Limb (tissue), 2 donors: ENCODE measurements around the gene ATP9B.

Source experiments
- DNase-seq, 2 donors: peaks; one replicate each; pipeline ENCODE4 v3.0.0-alpha.2; 2016; ENCODE audit errors: extremely low spot score in 2 of 2

The ATP9B gene

DNA sequence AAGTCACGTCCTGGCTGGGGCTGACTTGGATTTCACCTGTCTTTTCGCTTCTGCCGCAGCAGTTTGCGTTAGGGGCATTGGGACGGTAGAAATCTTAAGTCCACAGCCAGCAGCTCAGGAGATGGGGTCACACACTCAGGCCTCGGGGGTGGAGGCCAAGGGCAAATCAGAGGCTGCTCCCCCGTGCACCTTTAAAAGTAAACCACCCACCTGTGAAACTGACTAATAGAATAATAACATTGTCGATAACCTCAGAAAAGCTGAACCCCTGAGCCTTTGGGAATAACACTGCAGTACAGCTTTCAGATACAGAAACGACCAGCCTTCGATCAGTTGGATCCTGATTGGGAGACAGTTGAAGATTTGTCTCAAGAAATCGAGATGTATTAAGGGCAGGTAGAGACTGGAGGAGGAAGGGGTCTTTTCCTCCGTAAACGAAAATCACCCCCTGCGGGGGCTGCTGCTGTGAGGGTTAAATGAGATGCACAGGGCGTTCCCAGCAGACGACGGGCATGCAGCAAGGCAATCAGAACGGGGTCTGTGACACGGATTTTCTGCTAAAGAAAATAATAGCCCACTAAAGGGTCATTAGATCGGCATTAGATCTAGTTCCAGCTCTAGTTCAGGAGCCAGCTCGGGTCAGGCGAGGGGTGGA, 310.2 kb downstream of the ATP9B start:
- DNase-seq: no peak

GRCh38 chr18:79379931-79380815, 311.0 kb downstream of the ATP9B start:
- no peak for DNase-seq

DNA sequence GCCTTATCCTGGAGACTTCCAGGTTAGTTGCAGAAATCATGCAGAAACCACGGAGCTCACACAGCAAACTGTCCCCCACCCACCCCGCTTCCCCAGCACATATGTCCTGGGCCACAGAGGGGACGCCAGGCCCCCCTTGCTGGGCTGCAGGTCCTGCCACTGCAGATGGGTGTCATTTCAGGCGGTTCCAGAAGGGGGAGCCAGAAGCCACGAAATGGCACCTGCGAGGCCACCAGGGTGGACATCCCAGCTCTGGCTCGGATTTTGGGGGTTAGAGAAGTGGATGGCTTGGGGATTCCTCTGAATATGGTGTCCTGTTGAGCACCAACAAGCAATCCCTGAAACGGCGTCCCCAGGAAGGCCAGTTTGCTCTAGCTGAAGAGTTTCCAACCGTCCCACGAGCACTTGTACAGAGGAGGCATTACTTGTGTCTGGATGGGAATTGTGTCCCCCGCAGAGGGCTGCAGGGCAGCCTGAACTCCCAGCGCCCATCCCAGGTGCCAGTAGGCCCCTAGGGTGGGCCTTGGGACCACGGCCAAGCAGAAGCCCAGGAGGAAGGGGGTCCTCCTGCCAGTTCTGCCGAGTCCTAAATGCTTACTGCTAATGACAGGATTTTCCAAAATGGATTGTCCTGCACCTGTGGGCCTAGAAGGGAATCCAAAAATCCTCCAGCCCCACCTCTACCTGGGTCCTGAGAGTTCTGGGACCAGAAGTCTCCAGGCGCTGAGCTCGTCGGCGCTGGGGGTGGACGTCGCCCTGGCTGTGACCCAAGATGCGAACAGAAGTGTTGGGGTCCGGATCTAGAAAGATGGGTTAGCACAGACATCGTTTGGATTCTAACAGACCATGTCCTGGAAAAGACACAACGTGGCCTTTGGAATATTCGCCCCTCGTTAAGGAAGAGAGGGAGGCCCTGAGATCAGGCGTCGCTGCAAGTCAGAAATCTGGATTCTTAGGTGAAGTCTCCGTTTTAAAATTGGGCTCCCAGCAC, 311.9 kb downstream of the ATP9B start:
- DNase-seq: peak; percentile 67 to 88

DNA sequence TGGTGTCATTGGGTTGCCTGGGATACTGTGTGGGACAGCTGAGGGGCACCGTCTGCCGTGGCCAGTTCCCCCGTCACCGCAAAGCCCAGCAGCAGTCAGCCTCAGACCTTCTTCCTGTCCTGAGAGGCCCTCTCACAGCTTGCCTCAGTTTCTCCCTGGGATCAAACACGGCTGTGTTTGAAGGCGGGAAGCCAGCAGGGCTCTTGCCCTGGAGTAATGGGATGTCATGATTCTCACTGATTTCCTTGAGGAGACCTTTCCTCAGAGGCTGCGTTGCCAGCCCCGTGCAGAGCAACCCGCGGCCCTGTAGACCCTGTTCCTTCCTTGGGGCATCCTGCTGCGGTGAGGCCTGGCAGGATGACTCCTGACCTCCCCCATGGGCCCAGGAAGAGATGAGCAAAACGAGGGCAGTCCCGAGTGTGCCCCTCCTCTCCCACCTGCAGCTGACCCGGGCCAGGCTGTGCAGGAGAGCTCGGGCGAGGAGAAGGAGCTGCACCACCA, 312.7 kb downstream of the ATP9B start:
- DNase-seq: no peak

DNA sequence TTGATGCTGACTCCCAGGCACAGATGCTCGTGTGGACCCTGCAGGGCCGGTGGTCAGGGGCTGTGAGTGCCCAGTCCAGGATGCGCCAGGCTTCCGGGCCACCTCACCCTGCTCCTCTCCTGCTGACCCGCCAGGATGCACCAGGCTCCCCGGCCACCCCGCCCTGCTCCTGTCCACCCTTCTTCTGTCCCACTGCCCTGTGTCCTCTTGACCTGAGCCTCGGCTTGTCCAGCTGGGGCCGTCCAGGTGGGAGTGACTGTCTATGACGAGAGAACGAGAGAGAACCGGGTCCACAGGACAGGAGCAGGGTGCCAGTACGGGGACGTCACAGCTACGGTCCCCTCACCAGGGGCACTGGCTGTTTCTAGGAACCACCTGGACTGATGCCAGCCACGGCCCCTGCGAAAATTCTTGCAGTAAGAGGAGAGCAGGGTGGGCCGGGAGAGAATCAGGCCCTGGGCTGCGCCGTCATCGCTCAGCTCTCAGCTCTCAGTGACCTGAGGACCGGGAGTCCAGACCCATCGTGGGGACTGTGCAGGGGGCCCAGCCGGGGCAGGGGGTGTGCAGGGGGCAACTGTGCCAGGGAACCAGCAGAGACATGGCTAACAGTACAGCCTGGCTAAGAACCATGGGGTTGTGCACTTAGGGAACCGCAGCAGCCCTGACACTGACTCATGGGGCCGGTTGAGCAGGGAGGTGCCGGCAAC, 313.6 kb downstream of the ATP9B start:
- DNase-seq: no peak

GRCh38 chr18:79383388-79384056, 314.3 kb downstream of the ATP9B start:
- no peak for DNase-seq

DNA sequence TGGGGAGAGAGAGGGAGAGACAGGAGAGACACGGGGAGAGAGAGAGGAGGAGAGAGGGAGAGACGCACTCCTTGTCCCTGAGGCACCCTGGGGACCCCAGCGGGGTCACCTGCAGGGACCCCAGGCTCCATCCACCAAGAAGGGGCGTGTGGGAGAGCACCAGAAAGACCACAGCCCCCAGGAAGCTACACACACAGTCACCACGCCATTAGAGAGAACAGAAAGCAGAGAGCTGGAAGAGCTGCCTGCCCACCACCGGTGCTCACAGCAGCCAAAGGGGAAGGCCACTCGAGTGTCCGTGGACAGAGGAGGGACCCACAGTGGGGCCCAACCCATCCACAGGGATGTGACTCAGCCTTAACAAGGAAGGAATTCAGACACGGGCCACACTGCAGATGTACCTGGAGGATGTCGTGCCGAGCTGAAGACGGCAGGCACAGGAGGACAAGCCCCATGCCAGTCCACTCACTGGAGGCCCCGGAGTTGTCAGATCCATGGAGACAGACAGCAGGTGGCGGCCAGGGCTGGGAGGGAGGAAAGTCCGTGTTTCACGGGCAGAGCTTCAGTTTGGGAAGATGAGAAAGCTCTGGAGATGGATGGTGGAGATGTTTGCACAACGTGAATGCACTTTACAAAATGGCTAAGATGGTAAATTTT, 315.1 kb downstream of the ATP9B start:
- no peak for DNase-seq

- no peak for DNase-seq
These were observed 315.6 kb downstream of the ATP9B start for GRCh38 chr18:79384834-79385233.

DNA sequence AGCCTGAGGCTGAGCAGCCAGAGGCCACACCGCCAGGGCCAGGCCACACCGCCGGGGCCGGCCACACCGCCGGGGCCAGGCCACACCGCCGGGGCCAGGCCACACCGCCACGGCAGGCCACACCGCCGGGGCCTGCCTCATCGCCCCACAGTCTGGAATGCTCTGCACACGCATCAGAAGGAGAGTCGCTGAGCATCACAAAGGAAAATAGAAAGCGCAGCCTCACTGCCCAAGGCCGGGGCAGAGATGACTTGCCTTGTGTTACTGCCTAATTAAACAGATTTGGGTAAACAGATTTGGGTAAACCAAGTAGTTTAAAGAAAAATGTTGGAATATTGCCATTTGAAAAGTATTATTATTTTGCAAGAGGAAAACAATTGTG, 316.1 kb downstream of the ATP9B start:
- DNase-seq: no peak

- no peak for DNase-seq
These were observed 316.6 kb downstream of the ATP9B start for GRCh38 chr18:79385708-79386341.

DNA sequence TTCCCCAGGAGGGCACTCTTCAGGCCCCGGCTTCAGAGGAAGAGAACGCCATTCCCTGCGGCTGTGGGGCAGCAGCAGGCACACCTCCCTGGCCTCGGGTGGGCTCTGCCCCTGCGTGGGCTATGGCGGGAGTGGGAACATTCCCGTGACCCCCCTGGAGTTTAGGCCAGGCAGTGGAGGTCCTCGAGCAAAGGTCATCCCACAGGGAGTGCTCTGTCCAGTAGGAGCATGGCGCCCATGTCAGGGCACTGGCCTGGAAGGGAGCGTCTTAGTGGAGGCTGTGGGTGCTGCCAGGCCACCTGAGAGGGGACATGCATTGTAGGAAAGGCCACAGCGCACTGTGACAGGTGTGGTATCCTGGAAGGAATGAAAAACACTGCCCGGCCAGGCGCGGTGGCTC, 317.4 kb downstream of the ATP9B start:
- DNase-seq: no peak

DNA sequence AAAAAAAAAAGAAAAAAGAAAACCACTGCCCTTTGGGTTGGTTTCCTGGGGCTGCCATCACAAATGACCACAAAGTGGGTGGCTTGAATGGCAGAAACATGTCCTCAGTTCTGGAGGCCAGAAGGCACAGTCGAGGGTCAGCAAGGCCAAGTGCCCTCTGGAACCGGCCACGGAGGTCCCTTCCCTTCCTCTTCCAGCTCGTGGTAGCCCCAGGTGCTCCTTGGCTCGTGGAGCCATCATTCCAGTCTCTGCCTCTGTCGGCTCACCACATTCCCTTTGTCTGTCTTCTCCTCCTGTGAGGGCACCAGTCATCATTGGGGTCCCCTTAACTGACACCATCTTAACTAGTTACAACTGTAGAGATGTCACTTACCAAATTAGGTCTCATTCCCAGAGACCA, 318.0 kb downstream of the ATP9B start:
- DNase-seq: no peak

DNA sequence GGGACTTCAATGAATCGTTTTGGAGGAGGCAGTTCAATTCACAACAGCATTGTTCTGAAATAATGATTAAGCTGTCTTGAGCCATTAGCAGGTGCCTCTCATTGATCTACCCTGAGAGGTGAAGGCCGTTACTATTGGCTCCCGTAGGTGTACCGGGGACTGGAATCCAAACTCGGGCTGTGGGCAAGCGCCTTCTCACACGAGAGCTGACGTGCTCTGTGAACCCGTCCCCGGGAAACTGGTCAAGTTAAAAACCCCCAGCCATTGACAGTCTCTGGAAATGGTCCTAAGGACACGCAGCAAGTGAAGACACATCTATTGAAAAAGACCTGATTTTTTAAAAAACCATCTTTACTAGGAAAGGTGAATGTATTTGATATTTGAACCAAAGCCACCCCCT, 318.4 kb downstream of the ATP9B start:
- no peak for DNase-seq

GRCh38 chr18:79388043-79388442, 318.8 kb downstream of the ATP9B start:
- DNase-seq: no peak

- peak in 1 of 2 donors; percentile 31 for DNase-seq
These were observed 320.5 kb downstream of the ATP9B start for GRCh38 chr18:79389689-79390088.

DNA sequence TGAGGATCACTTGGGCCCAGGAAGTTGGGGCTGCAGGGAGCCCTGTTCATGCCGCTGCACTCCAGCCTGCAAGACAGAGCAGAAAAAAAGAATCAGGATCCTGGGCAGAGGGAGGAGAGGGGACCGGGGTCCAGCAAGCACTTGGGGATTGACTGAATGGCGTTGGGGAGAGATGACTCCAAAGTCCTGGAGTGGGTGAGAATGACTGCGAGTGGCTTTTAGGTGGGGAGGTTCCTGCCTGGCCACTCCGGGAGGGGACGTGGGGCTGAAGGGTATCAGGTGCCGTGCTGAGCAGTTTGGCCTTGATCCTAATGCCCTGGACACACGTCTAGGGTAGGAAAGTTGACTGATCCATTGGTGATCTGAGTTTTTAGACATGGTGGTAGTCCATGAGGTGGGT, 323.0 kb downstream of the ATP9B start:
- peak in 1 of 2 donors; percentile 30 for DNase-seq

GRCh38 chr18:79393181-79393634, 324.0 kb downstream of the ATP9B start:
- DNase-seq: peak in 1 of 2 donors; percentile 71

DNA sequence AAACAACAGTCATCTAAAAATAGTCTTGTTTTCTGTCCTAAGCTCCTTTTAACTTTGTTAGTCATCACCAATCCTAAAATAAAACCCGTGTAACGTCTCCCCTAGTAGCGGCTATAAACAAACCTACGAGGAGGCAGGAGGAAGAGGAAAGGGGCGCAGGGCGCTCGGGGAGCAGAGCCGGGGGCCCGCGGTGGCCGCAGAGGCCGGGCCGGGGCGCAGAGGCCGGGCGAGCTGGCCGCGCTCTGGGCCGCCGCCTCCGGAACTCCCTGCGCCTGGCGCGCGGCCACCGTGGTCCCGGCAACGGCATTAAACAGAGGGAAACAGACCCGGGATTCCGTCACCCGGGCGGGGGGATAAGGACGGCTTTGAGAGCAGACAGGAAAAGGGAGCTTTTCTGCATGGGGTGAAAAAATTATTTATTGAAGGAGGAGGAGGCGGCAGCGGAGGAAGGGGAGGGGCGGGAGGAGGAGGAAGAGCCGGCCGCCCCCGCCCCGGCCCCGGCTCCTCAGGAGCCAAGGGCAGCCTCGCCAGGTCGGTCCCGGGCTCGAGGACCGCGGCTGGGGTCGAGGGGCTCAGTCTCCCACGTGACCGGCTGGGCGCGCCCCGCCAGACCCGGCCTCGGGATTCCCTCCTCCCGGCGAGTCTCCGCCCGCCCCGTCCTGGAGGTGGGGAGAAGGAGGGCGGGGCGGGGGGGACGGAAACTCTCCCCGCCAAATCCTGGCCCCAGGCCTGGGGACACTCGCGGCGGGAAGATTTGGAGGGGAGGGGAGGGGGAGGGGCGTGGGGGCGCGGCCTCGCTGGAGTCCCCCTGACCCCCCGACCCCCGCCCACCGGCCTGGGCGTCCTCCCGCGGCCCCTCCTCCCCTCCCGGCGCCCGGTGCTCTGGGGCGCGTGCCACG, 324.7 kb downstream of the ATP9B start:
- DNase-seq: peak; percentile 92 to 96
